Measurements from ENCODE around the gene LMAN1L. TPM values are rescaled to one million over a fixed set of nuclear protein-coding genes. Genes with fewer than 3 reads are reported as not detected.

LMAN1L gene
- total and polyA plus RNA-seq, 2 of the 4 experiments (the other 2 are of a cell fraction) = not detected

DNA sequence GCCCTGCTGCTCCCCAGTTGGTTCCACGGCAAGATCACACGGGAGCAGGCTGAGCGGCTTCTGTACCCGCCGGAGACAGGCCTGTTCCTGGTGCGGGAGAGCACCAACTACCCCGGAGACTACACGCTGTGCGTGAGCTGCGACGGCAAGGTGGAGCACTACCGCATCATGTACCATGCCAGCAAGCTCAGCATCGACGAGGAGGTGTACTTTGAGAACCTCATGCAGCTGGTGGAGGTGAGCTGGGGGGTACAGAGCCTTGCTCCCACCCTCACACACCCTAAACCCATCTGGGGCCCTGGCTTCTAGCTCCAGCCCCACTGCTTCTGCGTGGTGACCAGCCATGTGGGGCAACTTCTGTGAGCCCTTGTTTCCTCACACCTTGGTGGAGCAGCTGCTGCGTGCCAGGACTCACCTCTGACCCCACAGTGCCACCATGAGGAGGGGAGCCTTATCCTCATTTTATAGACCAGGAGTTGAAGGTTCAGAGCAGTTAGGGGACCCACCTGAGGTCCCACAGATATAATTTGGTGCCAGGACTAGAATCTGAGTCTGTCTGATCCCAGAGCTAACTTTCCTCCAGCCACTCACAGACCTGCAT, 13.3 kb upstream of the LMAN1L start:
- Histone ChIP-seq H3K4me3 (ENCODE audit: insufficient read depth, low read depth, low read length) (no peak overlapping the region), H4K5ac (ENCODE audit: low read depth, low read length) (no peak overlapping the region), H3K9me1 (ENCODE audit: insufficient read depth, low read length) (peaks cover 7% of the 10 kb centered on the region; the same call in 1 of the 2 replicates), H4K91ac (ENCODE audit: insufficient read depth, low read depth, low read length) (no peak overlapping the region), H3K79me1 (ENCODE audit: low read depth in 1 of 2, low read length in 2 of 2) (peaks cover 3 to 65% of the 10 kb centered on the region in 2 experiments), H3K18ac (ENCODE audit: low read depth, low read length) (no peak overlapping the region), H4K20me1 (ENCODE audit: insufficient read depth, low read length) (peaks cover 59% of the 10 kb centered on the region), H2BK5ac (ENCODE audit: low read depth, low read length, poor library complexity, severe bottlenecking) (no peak overlapping the region), H3K4ac (ENCODE audit: low read depth, low read length) (no peak overlapping the region), H2AK5ac (ENCODE audit: low read depth, low read length) (no peak overlapping the region), H4K8ac (ENCODE audit: low read depth in 2 of 2, low read length in 2 of 2) (no peak overlapping the region), H3K4me1 (ENCODE audit: control insufficient read depth, insufficient read depth, low read length) (peaks cover 2% of the 10 kb centered on the region; the same call in 1 of the 2 replicates), H3K14ac (replicated peaks; ENCODE audit: low read depth, low read length) (no peak overlapping the region), H3K27me3 (ENCODE audit: control insufficient read depth, insufficient read depth, low read length) (no peaks in the 10 kb centered on the region), H3K36me3 (ENCODE audit: control insufficient read depth, insufficient read depth, low read length) (peaks cover 46% of the 10 kb centered on the region), H3K9me3 (ENCODE audit: control insufficient read depth, insufficient read depth, low read length) (no peaks in the 10 kb centered on the region), H2BK20ac (ENCODE audit: low read depth, low read length) (no peak overlapping the region), H3K27ac (ENCODE audit: insufficient read depth, low read length) (no peak overlapping the region), H3K56ac (ENCODE audit: extremely low read depth, insufficient read depth, low read length) (no peak overlapping the region), H3K9ac (ENCODE audit: low read depth, low read length) (no peak overlapping the region), H3K4me2 (ENCODE audit: low read depth, low read length) (no peak overlapping the region), H2AK9ac (replicated peaks; ENCODE audit: low read depth, low read length, poor library complexity) (no peak overlapping the region), H2BK120ac (ENCODE audit: low read depth, low read length) (no peak overlapping the region), H2BK15ac (ENCODE audit: low read depth, low read length) (no peak overlapping the region), H2AFZ (replicated peaks; ENCODE audit: low read length, poor library complexity) (no peak overlapping the region), H3K23ac (ENCODE audit: low read depth, low read length) (no peak overlapping the region)
- no peak for TF ChIP-seq MAZ (IDR thresholded peaks at IDR 0.05; ENCODE audit: borderline replicate concordance, low read depth, low read length)
- TF ChIP-seq MAFK (IDR thresholded peaks at IDR 0.05; ENCODE audit: low read depth, low read length) = no peak
- no peak for TF ChIP-seq FOS (IDR thresholded peaks at IDR 0.05; ENCODE audit: low read depth, low read length)
- TF ChIP-seq ELK1 (IDR thresholded peaks at IDR 0.05; ENCODE audit: borderline replicate concordance, low read depth, low read length) = no peak
- no peak for TF ChIP-seq BHLHE40 (IDR thresholded peaks at IDR 0.05; ENCODE audit: low read depth, low read length)
- no peak for TF ChIP-seq CEBPB (IDR thresholded peaks at IDR 0.05; ENCODE audit: low read depth, low read length)
- TF ChIP-seq NFE2L2 (IDR thresholded peaks at IDR 0.05; ENCODE audit: low read depth, low read length) = no peak
- no peak for TF ChIP-seq MXI1 (IDR thresholded peaks at IDR 0.05; ENCODE audit: borderline replicate concordance, low read depth, low read length)
- CTCF ChIA-PET = interaction anchor here (0.5 to 0.9 kb wide), 2 partner anchors 29 to 141 kb away, joined by 3 to 4 read pairs; no protein-coding TSS in a partner anchor
- 100% methylated on average over 1 of the region's 16 CpGs; no CpG with 5 or more reads in 1 of the 2 experiments for WGBS, 2 experiments (ENCODE audit: extremely low coverage in 2 of 2, insufficient read length in 1 of 2)
- BruUV-seq (replicated peaks) = no TSS peak
- DNase-seq = no peak
- no peak for ATAC-seq (ENCODE audit: low read depth)
- dilution Hi-C loops (cut with HindIII; ENCODE audit: low sequenced_read_pairs, unreplicated experiment) (no loop called here), intact Hi-C loops (cut with micrococcal nuclease) (no loop called here), in situ Hi-C loops (cut with MboI; ENCODE audit: low sequenced_read_pairs) (no loop called here)
- POLR2A ChIA-PET (ENCODE audit: unreplicated experiment) = no interaction called here

Data from IMR-90 (cell line).